Stimulated activated CD8-positive, alpha-beta memory T cell treated with anti-CD3 and anti-CD28 coated beads, Interleukin-15, amount 100 ng/mL, for 1 hour (primary cell): ENCODE data around the gene MAGED4B.
"Not testable (repeated sequence)": the region's sequence is repeated elsewhere in the genome, so short reads cannot be mapped to it uniquely, and the experiment has no call there.

Experiments used
- DNase-seq: peaks from one replicate; pipeline ENCODE4 v3.0.0-alpha.2; 2020; ENCODE audit warnings: low read depth

The MAGED4B gene, protein sequence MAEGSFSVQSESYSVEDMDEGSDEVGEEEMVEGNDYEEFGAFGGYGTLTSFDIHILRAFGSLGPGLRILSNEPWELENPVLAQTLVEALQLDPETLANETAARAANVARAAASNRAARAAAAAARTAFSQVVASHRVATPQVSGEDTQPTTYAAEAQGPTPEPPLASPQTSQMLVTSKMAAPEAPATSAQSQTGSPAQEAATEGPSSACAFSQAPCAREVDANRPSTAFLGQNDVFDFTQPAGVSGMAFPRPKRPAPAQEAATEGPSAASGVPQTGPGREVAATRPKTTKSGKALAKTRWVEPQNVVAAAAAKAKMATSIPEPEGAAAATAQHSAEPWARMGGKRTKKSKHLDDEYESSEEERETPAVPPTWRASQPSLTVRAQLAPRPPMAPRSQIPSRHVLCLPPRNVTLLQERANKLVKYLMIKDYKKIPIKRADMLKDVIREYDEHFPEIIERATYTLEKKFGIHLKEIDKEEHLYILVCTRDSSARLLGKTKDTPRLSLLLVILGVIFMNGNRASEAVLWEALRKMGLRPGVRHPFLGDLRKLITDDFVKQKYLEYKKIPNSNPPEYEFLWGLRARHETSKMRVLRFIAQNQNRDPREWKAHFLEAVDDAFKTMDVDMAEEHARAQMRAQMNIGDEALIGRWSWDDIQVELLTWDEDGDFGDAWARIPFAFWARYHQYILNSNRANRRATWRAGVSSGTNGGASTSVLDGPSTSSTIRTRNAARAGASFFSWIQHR

DNA sequence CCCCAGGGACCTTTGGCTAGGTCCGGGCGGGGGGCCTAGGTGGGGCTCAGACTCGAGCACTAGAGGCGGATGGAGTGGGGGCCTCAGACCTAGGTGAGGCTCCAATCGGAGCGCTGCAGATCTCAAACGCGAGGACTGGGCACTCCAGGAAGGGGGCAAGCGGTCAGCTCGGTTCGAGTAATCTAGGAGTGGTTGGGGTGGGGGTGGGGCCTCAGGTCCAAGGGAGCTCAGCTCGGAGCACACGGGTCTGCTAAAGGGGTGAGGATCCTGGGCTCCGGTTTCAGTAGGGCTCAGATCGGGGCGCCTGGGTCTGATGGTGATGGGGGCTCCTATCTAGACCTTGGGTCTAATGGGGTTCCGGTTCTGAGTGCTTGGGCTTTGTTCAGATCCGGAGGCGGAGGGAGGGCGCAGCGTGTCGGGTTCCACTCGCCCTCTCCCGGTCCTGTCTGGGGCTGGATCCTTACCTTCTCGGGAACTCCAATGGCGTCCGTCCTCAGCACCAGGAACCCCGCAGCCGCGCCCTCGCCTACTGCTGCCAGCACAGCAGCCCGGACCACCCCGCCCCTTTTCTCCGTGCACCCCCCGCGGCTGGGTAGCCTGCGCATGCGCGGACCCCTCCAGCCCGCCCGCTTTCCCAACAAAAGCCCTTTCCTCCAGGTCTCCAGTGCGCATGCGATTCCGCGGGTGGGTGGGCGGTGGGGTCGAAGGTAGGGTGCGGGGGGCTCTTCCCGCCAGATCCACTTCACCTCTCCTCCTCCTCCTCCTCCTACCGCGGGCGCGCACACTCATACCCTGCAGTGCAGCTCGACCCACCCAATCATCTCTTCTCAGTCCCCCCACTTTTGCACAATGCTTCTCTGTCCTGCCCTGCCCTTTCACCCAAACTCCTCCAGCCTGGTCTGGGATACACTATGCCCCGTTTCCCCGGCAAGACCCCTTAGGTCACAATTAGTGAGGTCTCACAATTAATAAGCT lies at the start of gene MAGED4B:
TSS of gene MAGED4B (minus strand) at position 518 of the 975 bp plus-strand sequence. CDS start 1,011 bp downstream, outside the sequence.
- not testable (repeated sequence) for DNase-seq

DNA sequence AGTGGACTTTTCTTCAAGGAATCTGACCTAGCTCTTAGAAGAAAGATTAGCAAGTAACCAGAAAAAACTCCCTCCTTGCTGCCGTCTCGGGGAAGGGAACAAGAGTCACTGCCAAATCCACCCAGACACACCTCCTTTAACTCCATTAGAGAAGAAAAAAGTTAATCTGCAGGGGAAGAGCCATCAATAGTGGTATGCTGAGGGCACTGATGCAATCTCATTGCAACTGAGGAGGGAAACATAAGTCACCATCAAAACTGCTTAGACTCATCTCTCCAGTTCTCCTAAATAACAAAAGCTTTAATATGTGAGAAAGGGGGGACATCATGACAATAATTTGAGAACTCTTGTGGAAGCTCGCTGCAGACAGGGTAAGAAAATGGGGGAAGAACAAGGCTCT lies 49.3 kb upstream of the MAGED4B start:
- no peak for DNase-seq

DNA sequence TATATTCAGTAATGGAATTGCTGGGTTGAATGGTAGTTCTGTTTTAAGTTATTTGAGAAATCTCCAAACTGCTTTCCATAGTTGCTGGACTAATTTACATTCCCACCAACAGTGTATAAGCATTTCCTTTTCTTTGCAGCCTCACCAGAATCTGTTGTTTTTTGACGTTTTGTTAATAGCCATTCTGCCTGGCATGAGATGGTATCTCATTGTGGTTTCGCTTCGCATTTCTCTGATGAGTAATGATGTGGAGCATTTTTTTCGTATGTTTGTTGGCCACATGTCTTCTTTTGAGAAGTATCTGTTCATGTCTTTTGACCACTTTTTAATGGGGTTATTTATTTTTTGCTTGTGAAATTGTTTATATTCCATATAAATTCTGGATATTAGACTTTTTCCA lies 13.6 kb upstream of the MAGED4B start:
- no peak for DNase-seq

DNA sequence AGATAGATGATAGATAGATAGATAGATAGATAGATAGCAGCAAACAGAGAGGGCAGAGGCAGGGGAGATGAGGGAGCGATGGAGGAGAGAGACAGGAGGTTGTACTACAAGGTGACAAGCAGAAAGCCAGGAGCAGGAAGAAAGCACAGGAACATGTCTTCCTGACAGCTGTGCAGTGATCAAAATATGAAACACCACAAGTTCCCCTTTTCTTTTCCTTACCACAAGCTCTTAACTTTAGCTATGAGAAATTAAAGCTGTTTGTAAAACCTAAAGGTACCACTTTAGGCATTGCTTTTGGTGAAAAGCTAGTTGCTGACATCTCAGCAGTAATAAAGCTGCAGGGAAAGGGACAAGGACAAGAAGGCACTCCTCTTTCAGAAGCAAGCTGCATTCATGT lies 9.1 kb upstream of the MAGED4B start:
- no peak for DNase-seq

DNA sequence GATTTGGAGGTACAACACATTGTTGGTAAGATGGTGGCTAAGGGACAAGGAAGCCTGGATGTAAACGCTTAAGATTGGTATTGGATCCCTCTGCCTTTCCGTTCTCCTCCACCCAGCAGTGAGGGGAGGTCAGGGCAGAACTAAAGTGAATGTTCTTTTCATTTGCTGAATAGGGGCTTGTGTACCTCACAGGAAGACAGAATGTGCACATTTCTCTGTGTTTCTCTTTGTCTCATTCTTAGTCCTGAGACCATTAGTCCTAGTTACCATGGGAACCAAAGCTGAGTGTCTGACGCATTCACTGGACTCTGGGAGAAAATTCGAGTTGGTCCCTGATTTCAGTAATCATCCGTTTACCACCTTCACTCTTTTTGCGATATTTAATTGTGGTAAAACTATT lies 26.7 kb downstream of the MAGED4B start:
- not testable (repeated sequence) for DNase-seq

DNA sequence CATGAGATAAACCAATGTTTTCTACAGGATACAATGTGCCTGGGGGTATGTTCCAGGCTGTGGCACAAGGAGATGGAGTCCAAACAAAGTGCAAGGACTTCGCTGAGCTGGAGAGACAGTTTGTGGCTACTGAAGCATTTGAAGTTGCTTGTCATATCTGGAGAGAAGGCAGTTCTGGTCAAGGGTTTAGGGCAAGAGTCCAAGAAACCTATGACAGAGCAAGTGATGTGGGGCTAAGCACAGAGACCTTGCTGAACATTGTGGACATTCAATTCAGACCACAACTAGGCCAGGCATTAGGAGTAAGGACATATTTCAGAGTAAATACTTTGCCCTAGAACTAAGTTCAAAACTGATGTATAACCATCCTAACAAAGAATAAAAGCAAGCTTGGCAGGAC lies 34.8 kb downstream of the MAGED4B start:
- no peak for DNase-seq

DNA sequence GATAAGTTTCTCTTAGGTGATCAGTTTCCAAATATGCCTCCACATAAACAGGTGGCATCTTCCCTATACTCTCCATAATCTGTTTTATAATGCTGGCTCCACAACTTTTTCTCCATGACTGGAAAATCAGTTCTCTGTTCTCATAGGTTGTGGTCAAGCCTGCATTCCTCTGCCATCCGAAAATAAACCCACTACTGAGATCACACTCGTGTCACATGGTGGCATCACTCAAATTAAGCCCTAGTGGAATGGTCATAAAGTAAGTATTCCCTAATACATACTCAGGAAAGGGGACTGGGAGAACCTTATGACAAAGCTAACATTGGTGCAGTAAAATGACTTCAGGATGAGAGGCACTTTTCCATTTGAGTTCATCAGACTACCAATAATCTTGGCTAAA lies 37.6 kb downstream of the MAGED4B start:
- DNase-seq, result no peak

DNA sequence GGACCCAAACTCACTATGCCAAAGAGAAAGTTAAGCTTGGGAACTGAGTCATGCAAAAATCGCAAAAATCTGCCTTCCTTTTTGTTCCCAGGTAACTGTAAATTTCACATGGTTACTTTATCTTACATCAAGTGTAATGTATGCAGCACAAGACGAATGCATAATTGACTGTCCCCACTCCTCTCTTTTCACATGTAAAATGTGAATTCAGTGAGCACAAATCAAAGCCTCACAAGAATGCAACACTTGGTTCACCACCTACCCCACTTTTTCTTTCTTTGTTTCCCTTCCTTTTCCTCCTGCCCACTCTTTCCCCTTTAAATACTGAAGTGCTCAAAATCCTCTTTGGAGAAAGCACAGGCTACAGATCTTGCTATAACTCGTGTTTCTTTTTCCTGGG lies 53.2 kb downstream of the MAGED4B start:
- DNase-seq, result no peak
